PFSK-1 (cell line): Measurements from ENCODE around the gene PCSK2.

Experiments used
- FOXP2 ChIP-seq: optimal IDR thresholded peaks from 2 replicates; pipeline ENCODE3; 2011; ENCODE audit warnings: borderline replicate concordance, control low read depth, inconsistent platforms; ENCODE audit not compliant: insufficient read depth; ENCODE audit errors: extremely low read length, extremely low read depth
- POLR2AphosphoS5 ChIP-seq: IDR thresholded peaks from 2 replicates; pipeline ENCODE4 v1.6.1; 2012; ENCODE audit warnings: low read depth, mild to moderate bottlenecking, control low read depth, low read length, moderate library complexity
- REST ChIP-seq, 2 experiments: IDR thresholded peaks; 2 replicates each; pipeline versions ENCODE4 v1.6.1 to v1.8.0; 2011 to 2012; ENCODE audit warnings: low read depth in 2 of 2, low read length in 2 of 2, control low read depth in 1 of 2, inconsistent platforms in 1 of 2, mild to moderate bottlenecking in 1 of 2, moderate library complexity in 1 of 2; ENCODE audit not compliant: insufficient read depth in 1 of 2
- SIN3A ChIP-seq: IDR thresholded peaks from 2 replicates; pipeline ENCODE4 v1.6.1; 2012; ENCODE audit warnings: mild to moderate bottlenecking, low read length, moderate library complexity, borderline replicate concordance; ENCODE audit not compliant: insufficient read depth
- TAF1 ChIP-seq: IDR thresholded peaks from 2 replicates; pipeline ENCODE4 v1.6.1; 2012; ENCODE audit warnings: low read length, control low read depth, borderline replicate concordance; ENCODE audit not compliant: insufficient read depth

DNA sequence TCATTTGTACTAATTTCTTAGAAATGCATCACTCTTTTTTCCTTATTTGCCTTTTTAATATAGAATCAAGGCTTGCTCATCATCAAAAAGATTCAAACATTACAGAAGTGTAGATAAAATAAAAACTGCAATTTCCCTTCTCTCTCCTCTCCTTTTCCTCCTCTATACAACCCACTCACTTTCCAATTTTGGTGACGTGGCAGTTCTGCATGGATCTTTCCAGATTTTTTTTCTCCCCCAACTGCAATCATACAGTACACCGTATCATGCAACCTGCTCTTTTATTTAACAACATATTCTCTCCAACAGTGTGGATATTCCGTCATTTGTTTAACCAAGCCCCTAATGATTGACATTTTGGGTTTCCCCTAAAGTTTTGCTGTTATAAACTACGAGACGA is 163.8 kb downstream of the PCSK2 start:
- TF ChIP-seq REST (IDR thresholded peaks at IDR 0.05; ENCODE audit: insufficient read depth in 1 of 2, low read depth in 2 of 2, low read length in 2 of 2) (no peak), TAF1 (no peak), SIN3A (no peak), POLR2AphosphoS5 (no peak), FOXP2 (no peak)
